Measurements from ENCODE around the gene GPD1.
A peak's percentile ranks its signal among the peaks of the same experiment; 100 is the strongest.
"Not testable (repeated sequence)": the region's sequence is repeated elsewhere in the genome, so short reads cannot be mapped to it uniquely, and the experiment has no call there.

The GPD1 gene

GRCh38 chr12:50073712-50074111, 30.1 kb upstream of the GPD1 start:
- DNase-seq (ENCODE audit: low read depth in 2 of 2) = no peak

- peak; percentile 53 to 76 for DNase-seq (ENCODE audit: low read depth in 2 of 2)
These were observed 28.6 kb upstream of the GPD1 start for GRCh38 chr12:50074936-50075807.

DNA sequence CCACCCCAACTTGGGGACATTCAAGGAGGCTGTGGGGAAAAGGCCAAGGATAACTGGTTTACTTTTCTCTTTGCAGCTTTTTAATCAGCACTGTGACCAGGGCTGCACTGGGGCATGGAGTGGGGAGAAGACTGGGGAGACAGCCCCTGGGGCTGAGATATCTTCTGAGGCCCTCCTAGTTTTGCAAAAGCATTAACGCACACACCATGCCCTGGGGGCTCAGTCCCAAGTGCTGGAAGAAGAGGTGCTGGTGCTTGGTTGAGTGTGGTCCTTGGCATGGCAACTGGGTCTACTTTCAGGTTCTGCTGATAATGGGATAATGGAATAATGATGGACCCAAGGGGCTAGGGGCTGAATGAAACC, 28.0 kb upstream of the GPD1 start:
- no peak for DNase-seq (ENCODE audit: low read depth in 2 of 2)

- no peak for DNase-seq (ENCODE audit: low read depth in 2 of 2)
These were observed 26.7 kb upstream of the GPD1 start for GRCh38 chr12:50077099-50077498.

DNA sequence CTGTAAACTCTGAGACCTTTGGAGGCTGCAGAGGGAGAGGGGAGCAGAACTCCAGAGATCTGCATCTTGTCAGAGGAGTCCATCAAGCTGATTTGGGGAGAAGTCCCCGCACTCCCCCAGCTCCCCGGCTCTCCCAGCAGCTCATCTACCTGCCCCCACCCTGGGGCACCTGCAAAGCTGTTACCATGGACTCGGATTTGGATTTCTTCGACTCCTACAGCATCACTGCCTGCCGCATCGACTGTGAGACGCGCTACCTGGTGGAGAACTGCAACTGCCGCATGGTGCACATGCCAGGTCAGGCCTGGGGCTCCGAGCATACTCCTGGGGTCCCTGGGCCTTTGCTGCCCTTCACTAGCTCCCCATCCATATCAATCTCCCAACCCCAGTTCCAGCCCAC, 25.5 kb upstream of the GPD1 start:
- DNase-seq (ENCODE audit: low read depth in 2 of 2) = no peak

DNA sequence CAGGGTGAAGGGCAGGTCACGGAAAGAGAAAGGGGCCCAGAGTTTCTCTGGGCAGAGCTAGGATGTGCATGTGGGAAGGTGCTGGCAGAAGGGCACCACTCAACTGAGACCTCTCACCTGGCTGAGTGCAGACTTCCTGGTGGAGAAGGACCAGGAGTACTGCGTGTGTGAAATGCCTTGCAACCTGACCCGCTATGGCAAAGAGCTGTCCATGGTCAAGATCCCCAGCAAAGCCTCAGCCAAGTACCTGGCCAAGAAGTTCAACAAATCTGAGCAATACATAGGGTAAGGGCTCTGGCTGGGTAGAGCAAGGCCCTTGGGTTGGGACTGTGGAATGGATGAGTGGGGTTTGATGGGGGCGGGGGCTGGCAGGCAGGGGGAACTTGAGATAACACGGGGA, 24.0 kb upstream of the GPD1 start:
- no peak for DNase-seq (ENCODE audit: low read depth in 2 of 2)

DNA sequence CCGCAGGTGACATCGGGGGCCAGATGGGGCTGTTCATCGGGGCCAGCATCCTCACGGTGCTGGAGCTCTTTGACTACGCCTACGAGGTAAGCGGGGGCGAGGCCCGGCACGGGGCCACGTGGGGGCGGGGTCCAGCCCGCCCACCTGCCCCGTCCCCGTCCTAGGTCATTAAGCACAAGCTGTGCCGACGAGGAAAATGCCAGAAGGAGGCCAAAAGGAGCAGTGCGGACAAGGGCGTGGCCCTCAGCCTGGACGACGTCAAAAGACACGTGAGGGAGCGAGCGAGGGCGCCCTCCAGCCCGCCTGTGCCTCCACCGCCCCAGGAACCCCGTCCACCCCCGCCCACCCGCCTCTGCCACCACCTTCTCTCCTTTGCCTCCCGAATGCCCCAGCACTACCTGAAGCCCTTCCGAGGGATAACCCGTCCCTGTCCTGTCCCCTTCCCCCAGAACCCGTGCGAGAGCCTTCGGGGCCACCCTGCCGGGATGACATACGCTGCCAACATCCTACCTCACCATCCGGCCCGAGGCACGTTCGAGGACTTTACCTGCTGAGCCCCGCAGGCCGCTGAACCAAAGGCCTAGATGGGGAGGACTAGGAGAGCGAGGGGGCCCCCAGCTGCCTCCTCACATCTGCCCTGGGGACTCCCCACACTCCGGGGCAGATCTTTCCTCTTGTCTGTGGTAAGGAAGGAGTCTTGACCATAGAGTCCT, 22.6 kb upstream of the GPD1 start:
- no peak for DNase-seq (ENCODE audit: low read depth in 2 of 2)

DNA sequence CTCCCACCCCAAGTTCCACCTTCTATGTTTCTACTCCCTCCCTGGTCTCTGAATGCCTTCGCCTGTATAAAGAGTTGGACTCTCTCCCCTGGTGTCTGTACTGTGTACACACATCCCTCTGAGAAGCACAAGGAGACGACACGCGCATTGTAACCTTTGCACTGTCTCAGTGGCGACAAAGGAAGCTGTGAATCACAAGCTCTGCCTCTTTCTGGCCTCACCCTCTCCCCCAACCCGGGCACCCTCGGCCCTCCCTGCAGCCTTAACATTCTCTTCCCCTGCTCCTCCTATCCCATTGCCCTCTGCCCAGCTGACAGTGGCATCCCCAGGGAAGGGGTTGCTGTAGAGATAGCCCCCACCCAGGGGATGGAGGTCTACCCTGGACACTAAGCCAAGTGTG, 21.2 kb upstream of the GPD1 start:
- no peak for DNase-seq (ENCODE audit: low read depth in 2 of 2)

DNA sequence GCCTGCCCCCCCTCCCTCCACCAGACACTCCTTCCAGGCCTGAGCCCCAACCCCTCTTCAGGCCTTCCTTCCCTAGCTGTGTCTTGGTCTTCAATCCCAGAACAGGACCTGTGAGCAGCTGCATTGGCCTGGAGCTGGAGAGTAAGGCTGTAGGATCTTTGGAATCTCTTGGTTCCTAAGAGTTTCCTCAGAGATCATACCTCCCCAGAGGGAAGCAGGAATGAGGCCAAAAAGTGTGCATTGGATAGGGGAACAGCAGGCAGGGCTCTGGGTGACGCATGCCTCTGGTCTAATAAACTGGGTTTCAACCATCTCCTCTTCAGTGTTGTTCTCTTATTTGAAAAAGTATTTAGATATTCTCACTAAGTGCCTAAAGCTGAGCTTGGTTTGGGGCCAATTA, 20.5 kb upstream of the GPD1 start:
- no peak for DNase-seq (ENCODE audit: low read depth in 2 of 2)

- DNase-seq (ENCODE audit: low read depth in 2 of 2) = not testable (repeated sequence)
These were observed 19.4 kb upstream of the GPD1 start for GRCh38 chr12:50084409-50084774.

GRCh38 chr12:50084775-50085614, 18.8 kb upstream of the GPD1 start, which contains the start of gene SMARCD1:
Gene SMARCD1 (plus strand): TSS chr12:50085342. CDS start chr12:50085370, 28 bp downstream.
- DNase-seq (ENCODE audit: low read depth in 2 of 2) = peak; percentile 75 to 83

DNA sequence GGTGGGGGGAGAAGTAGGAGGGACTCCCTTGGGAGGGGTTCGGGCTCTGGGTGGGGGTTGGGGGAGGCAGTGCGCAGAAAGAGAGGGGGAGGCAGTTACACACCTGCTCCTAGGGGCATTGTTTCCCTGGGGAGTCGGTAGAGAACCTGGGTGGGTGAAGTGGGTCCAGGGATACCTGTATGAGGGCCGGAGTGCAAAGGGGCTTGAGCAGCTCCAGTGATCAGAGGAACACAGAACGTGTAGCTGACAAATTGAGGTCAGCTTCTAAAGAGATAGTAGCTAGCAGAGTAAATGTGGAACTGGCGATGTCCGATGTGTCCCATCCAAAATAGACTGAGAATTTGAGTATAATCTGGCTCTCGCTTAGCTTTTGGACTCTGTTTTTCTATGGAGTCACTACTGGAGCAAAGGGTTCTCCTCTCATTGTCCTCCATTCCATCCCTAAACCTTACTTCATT, 18.2 kb upstream of the GPD1 start:
- DNase-seq (ENCODE audit: low read depth in 2 of 2) = peak in 1 of 2 donors; percentile 22

DNA sequence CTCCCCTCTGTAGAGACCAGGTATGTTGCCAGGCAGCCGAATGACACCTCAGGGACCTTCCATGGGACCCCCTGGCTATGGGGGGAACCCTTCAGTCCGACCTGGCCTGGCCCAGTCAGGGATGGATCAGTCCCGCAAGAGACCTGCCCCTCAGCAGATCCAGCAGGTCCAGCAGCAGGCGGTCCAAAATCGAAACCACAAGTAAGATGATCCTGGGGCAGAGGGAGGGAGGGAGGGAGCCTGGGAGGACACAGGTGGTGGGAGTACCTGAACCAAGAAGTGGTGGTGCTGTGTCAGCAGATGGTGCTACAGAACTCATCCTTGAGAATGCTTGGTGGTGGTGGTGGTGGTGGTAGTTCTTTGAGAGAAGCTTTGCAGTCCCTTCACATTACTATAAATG, 17.7 kb upstream of the GPD1 start:
- DNase-seq (ENCODE audit: low read depth in 2 of 2) = no peak

DNA sequence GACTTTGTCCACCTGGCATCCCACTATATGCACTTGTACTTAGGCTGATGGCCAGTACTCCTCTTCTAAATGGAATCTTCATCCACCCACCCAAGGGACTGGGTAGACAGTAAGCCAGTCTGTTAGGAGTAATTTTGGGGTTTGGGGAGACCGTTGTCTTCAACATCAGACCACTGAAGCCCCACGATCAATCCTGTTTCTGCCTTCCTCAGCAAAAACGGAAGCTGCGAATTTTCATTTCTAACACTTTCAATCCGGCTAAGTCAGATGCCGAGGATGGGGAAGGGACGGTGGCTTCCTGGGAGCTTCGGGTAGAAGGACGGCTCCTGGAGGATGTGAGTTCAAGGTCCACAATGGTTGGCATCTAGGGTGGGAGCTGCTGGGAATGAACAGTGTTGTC, 16.7 kb upstream of the GPD1 start:
- no peak for DNase-seq (ENCODE audit: low read depth in 2 of 2)

- no peak for DNase-seq (ENCODE audit: low read depth in 2 of 2)
These were observed 15.8 kb upstream of the GPD1 start for GRCh38 chr12:50087995-50088394.

- DNase-seq (ENCODE audit: low read depth in 2 of 2) = peak; percentile 39 to 46
These were observed 15.1 kb upstream of the GPD1 start for GRCh38 chr12:50088577-50089335.

DNA sequence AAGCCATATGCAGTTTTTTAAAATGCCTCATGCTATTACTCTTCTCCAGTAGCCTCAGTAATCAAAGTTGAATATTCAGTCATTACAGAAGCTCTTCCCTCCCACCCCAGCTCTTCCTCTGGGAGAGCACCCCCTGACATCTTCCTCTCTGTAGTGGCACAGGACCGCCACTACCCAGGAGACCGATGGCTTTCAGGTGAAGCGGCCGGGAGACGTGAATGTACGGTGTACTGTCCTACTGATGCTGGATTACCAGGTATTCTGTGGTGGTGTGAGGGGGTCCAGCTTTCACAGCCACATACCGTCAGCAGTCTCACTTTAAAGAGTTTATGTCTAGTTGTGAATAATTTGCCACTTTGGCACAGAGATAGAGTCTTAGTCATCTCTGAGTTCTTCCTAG, 14.1 kb upstream of the GPD1 start:
- no peak for DNase-seq (ENCODE audit: low read depth in 2 of 2)

DNA sequence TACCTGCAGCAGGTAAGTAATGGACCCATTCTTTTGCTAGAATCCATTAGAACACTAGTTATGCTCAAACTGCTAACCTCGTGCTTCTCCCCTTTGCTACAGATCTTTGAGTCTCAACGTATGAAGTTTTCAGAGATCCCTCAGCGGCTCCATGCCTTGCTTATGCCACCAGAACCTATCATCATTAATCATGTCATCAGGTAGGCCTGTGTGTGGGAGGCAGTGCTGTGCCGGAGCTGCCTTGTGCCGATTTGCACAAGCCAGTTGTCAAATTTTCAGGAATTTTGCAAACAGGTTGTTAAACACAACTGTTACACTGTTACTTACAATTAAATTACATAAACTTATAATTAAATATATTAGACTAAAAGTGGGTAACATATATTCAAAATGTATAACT, 13.4 kb upstream of the GPD1 start:
- DNase-seq (ENCODE audit: low read depth in 2 of 2) = no peak

- no peak for DNase-seq (ENCODE audit: low read depth in 2 of 2)
These were observed 5.9 kb upstream of the GPD1 start for GRCh38 chr12:50097952-50098351.

- no peak for DNase-seq (ENCODE audit: low read depth in 2 of 2)
These were observed 4.4 kb upstream of the GPD1 start for GRCh38 chr12:50099302-50100008.

DNA sequence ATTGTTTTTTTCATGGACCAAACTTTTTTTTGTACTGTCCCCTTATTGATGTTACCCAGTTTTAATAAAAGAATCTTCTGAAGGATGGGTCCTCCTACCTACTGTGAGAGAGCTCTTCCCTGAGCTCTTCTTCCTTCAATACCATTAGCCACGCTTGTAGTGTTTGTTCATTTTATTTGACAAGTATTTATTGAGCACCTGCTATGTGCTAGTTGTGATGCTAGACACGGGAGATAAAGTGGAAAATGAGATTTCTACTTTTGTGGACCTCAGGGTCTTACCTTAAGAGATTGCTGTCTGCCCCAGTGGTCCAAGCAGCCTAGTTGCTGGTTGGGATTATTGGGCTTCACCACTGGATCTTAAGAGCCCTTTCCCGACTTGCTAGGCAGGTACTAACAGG, 3.2 kb upstream of the GPD1 start:
- no peak for DNase-seq (ENCODE audit: low read depth in 2 of 2)
